HG02884 (cell line): ENCODE results near the gene ERVK3-1.

Experiments
- ATAC-seq: cut with Tn5 transposase; IDR thresholded peaks from one replicate; pipeline ENCODE4 v1.9.1; 2021; ENCODE audit warnings: mild to moderate bottlenecking, moderate library complexity; ENCODE audit not compliant: unreplicated experiment

Gene ERVK3-1

DNA sequence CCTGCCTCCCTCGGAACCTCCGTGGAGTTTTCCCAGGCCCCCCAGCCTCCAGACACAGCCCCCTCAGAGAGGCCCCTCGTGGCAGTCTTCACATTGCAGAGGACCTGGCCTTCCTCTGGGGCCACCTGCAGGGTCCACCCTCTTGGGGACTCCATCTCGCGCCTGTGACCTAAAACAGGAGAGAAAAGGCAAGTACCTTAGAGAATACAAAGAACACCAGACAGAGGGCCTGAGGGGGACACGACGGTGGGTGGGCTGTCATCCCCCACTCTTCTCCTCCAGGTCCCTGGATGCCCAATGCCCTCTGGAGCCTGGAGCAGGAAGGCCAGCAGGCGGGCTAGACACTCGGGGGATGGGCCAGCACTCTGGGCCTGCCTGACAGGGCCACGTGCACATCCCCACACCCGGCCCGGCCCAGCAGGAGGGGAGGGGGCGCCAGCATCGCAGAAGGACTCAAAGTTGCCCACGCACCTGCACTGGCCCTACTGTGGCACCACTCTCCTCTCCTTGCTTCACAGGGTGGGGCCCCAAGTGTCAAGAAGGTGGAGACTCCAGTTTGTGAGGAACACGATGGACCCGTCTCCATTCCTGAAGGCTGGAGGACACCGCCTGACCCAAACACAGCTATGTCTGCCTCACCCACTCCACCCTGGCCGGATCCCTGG lies 52.4 kb downstream of the ERVK3-1 start:
- no peak for ATAC-seq

GRCh38 chr19:58361900-58362271 lies 56.7 kb downstream of the ERVK3-1 start:
- peak; percentile 9 for ATAC-seq

GRCh38 chr19:58362272-58362994 lies 57.3 kb downstream of the ERVK3-1 start, which contains the start of gene ZNF497:
TSS of gene ZNF497 (minus strand) at chr19:58362751. CDS start at chr19:58357635, 5,116 bp downstream.
- peak; percentile 70 for ATAC-seq

- ATAC-seq = no peak
These were observed 59.0 kb downstream of the ERVK3-1 start for GRCh38 chr19:58364146-58364545.
